GM12878 (cell line): ENCODE results near the gene RADIL.

ENCODE experiments used
- BCL11A ChIP-seq: IDR thresholded peaks from 2 replicates; pipeline ENCODE4 v1.6.1; 2011; ENCODE audit warnings: low read depth, low read length
- EZH2 ChIP-seq: IDR thresholded peaks from 2 replicates; pipeline ENCODE4 v1.6.1; 2012; ENCODE audit warnings: low read depth, mild to moderate bottlenecking, control low read depth, inconsistent platforms, low read length, borderline replicate concordance; ENCODE audit not compliant: control insufficient read depth
- MEF2A ChIP-seq: IDR thresholded peaks from 2 replicates; pipeline ENCODE4 v1.6.1; 2011; ENCODE audit warnings: low read depth, mild to moderate bottlenecking, low read length, moderate library complexity; ENCODE audit not compliant: insufficient read depth
- MTA3 ChIP-seq: IDR thresholded peaks from 2 replicates; pipeline ENCODE4 v1.6.1; 2012; ENCODE audit warnings: low read length, inconsistent platforms, borderline replicate concordance
- RAD21 ChIP-seq: IDR thresholded peaks from 2 replicates; pipeline ENCODE4 v1.6.1; 2011; ENCODE audit warnings: mild to moderate bottlenecking, low read depth, low read length, moderate library complexity; ENCODE audit not compliant: insufficient read depth
- TF ChIP-seq, protein P1 (sequence below), 3 experiments: IDR thresholded peaks in 2 of 3; conservative IDR thresholded peaks in 1 of 3; 2 replicates each; pipeline ENCODE4 v1.5.1; 2011; ENCODE audit warnings: low read depth in 3 of 3, low read length in 3 of 3, mild to moderate bottlenecking in 3 of 3, control low read depth in 2 of 3, moderate library complexity in 2 of 3, inconsistent platforms in 1 of 3, mixed read lengths in 1 of 3; ENCODE audit not compliant: control insufficient read depth in 2 of 3, insufficient read depth in 1 of 3; ENCODE audit errors: extremely low read depth in 1 of 3

DNA sequence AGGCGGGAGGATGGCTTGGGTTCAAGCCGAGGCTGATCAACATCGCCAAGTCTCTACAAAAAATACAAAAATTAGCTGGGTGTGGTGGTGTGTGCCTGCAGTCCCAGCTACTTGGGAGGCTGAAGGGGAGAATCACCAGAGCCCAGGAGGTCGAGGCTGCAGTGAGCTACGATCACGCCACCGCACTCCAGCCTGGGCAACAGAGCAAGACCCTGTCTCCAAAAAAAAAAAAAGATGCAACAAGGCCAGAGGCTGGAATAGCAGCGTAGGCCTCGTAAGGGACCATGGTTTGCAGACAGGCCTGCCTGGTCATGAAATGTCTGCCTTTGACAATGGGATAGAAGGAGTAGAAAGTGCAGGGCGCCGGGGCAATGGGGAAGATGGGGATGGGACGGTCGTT, 41.7 kb downstream of the RADIL start:
- TF ChIP-seq, protein P1, sequence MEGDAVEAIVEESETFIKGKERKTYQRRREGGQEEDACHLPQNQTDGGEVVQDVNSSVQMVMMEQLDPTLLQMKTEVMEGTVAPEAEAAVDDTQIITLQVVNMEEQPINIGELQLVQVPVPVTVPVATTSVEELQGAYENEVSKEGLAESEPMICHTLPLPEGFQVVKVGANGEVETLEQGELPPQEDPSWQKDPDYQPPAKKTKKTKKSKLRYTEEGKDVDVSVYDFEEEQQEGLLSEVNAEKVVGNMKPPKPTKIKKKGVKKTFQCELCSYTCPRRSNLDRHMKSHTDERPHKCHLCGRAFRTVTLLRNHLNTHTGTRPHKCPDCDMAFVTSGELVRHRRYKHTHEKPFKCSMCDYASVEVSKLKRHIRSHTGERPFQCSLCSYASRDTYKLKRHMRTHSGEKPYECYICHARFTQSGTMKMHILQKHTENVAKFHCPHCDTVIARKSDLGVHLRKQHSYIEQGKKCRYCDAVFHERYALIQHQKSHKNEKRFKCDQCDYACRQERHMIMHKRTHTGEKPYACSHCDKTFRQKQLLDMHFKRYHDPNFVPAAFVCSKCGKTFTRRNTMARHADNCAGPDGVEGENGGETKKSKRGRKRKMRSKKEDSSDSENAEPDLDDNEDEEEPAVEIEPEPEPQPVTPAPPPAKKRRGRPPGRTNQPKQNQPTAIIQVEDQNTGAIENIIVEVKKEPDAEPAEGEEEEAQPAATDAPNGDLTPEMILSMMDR (IDR thresholded peaks at IDR 0.05 in 2 of 3, conservative IDR thresholded peaks at IDR 0.05 in 1 of 3; ENCODE audit: control insufficient read depth in 2 of 3, extremely low read depth in 1 of 3, insufficient read depth in 1 of 3, low read depth in 3 of 3, low read length in 3 of 3): no peak
- TF ChIP-seq MEF2A: no peak
- TF ChIP-seq RAD21: no peak
- no peak for TF ChIP-seq MTA3
- no peak for TF ChIP-seq BCL11A
- TF ChIP-seq EZH2: no peak
